Activated CD8-positive, alpha-beta memory T cell treated with anti-CD3 and anti-CD28 coated beads, Interleukin-2, amount 10 ng/mL, durations not matched to agents 7 days and 5 days (primary cell): ENCODE data around the gene KIF6. TPM values are rescaled to one million over a fixed set of nuclear protein-coding genes. Genes with fewer than 3 reads are reported as not detected.

Experiments used
- ATAC-seq: fragments of 150-1000 bp; cut with Tn5 transposase; one replicate; pipeline ENCODE4 v1.10.0; 2021; ENCODE audit warnings: moderate library complexity
- CTCF ChIA-PET: fragments of 350-600 bp; sonication (Branson Sonifier 250); formaldehyde crosslinking; loops from one replicate; lab custom pipeline; 2021; ENCODE audit warnings: antibody characterized with exemption; lab: Charles Lee
- DNase-seq: peaks from one replicate; pipeline ENCODE4 v3.0.0-alpha.2; 2020
- H3K27ac Mint-ChIP-seq: one replicate; pipeline ENCODE4 v1.8.0; 2021; ENCODE audit warnings: mild to moderate bottlenecking, mixed read lengths
- H3K27me3 Mint-ChIP-seq: one replicate; pipeline ENCODE4 v1.8.0; 2021; ENCODE audit warnings: mixed read lengths
- H3K36me3 Mint-ChIP-seq: one replicate; pipeline ENCODE4 v1.8.0; 2021; ENCODE audit warnings: mild to moderate bottlenecking, mixed read lengths
- H3K4me1 Mint-ChIP-seq: one replicate; pipeline ENCODE4 v1.8.0; 2021; ENCODE audit warnings: mixed read lengths
- H3K4me3 Mint-ChIP-seq: one replicate; pipeline ENCODE4 v1.8.0; 2021; ENCODE audit warnings: mild to moderate bottlenecking, moderate library complexity, mixed read lengths
- H3K9me3 Mint-ChIP-seq: one replicate; pipeline ENCODE4 v1.8.0; 2022; ENCODE audit warnings: low read depth, mixed read lengths
- total RNA-seq, 2 experiments: library from RNA; stranded (reverse); gene quantifications; one replicate each; pipeline ENCODE4 v1.2.3, GENCODE V29; 2021

The KIF6 gene
- total RNA-seq, 2 experiments from 2014 or later, result not detected

GRCh38 chr6:39441301-39441700 is 283.9 kb downstream of the KIF6 start:
- Mint-ChIP-seq H3K36me3 (no peaks in the 10 kb centered on the region), H3K4me1 (no peaks in the 10 kb centered on the region), H3K9me3 (no peaks in the 10 kb centered on the region), H3K27ac (no peak overlapping the region), H3K4me3 (no peak overlapping the region), H3K27me3 (peaks cover 13% of the 10 kb centered on the region)
- no peak for ATAC-seq
- CTCF ChIA-PET, result no interaction called here
- DNase-seq, result no peak

GRCh38 chr6:39440039-39440426 is 285.2 kb downstream of the KIF6 start:
- DNase-seq (no peak), ATAC-seq (no peak)
- no peak overlapping the region for H3K27ac Mint-ChIP-seq
- CTCF ChIA-PET, result no interaction called here
- H3K9me3 Mint-ChIP-seq, result no peaks in the 10 kb centered on the region
- no peak overlapping the region for H3K4me3 Mint-ChIP-seq
- no peaks in the 10 kb centered on the region for H3K36me3 Mint-ChIP-seq
- H3K4me1 Mint-ChIP-seq, result no peaks in the 10 kb centered on the region
- H3K27me3 Mint-ChIP-seq, result peaks cover 16% of the 10 kb centered on the region

- CTCF ChIA-PET, result no interaction called here
- no peak for ATAC-seq
- Mint-ChIP-seq H3K27ac (no peak overlapping the region), H3K9me3 (no peaks in the 10 kb centered on the region), H3K4me1 (no peaks in the 10 kb centered on the region), H3K36me3 (no peaks in the 10 kb centered on the region), H3K27me3 (peaks cover 11% of the 10 kb centered on the region), H3K4me3 (no peak overlapping the region)
- no peak for DNase-seq
These were observed 285.7 kb downstream of the KIF6 start for GRCh38 chr6:39439342-39440038.

GRCh38 chr6:39433630-39434029 is 291.6 kb downstream of the KIF6 start:
- ATAC-seq, result no peak
- Mint-ChIP-seq H3K27me3 (peaks cover 9% of the 10 kb centered on the region), H3K9me3 (no peaks in the 10 kb centered on the region), H3K27ac (no peak overlapping the region), H3K4me3 (no peak overlapping the region), H3K36me3 (no peaks in the 10 kb centered on the region), H3K4me1 (peaks cover 2% of the 10 kb centered on the region)
- no peak for DNase-seq
- CTCF ChIA-PET, result no interaction called here

- Mint-ChIP-seq H3K4me3 (no peak overlapping the region), H3K36me3 (no peaks in the 10 kb centered on the region), H3K4me1 (peaks cover 2% of the 10 kb centered on the region), H3K27me3 (peaks cover 11% of the 10 kb centered on the region), H3K9me3 (no peaks in the 10 kb centered on the region), H3K27ac (no peak overlapping the region)
- no peak for ATAC-seq
- no peak for DNase-seq
- CTCF ChIA-PET, result no interaction called here
These were observed 292.7 kb downstream of the KIF6 start for GRCh38 chr6:39432330-39433025.

- H3K4me1 Mint-ChIP-seq, result peaks cover 2% of the 10 kb centered on the region
- H3K36me3 Mint-ChIP-seq, result no peaks in the 10 kb centered on the region
- H3K9me3 Mint-ChIP-seq, result no peaks in the 10 kb centered on the region
- CTCF ChIA-PET, result no interaction called here
- DNase-seq (no peak), ATAC-seq (no peak)
- H3K27me3 Mint-ChIP-seq, result peaks cover 5% of the 10 kb centered on the region
- H3K27ac Mint-ChIP-seq, result no peak overlapping the region
- H3K4me3 Mint-ChIP-seq, result no peak overlapping the region
These were observed 294.2 kb downstream of the KIF6 start for GRCh38 chr6:39430871-39431523.

GRCh38 chr6:39430446-39430845 is 294.8 kb downstream of the KIF6 start:
- H3K27me3 Mint-ChIP-seq, result peaks cover 5% of the 10 kb centered on the region
- CTCF ChIA-PET, result no interaction called here

GRCh38 chr6:39428816-39429215 is 296.4 kb downstream of the KIF6 start:
- ATAC-seq, result no peak
- H3K4me3 Mint-ChIP-seq, result no peak overlapping the region
- no peak overlapping the region for H3K27ac Mint-ChIP-seq
- CTCF ChIA-PET, result no interaction called here
- H3K4me1 Mint-ChIP-seq, result peaks cover 2% of the 10 kb centered on the region
- DNase-seq, result no peak
- no peaks in the 10 kb centered on the region for H3K36me3 Mint-ChIP-seq
- no peaks in the 10 kb centered on the region for H3K9me3 Mint-ChIP-seq
- peaks cover 5% of the 10 kb centered on the region for H3K27me3 Mint-ChIP-seq

More at GRCh38 chr6:39430446-39430845, 294.8 kb downstream of the KIF6 start:
- Mint-ChIP-seq H3K27ac (no peak overlapping the region), H3K9me3 (no peaks in the 10 kb centered on the region), H3K36me3 (no peaks in the 10 kb centered on the region), H3K4me1 (peaks cover 2% of the 10 kb centered on the region), H3K4me3 (no peak overlapping the region)
- ATAC-seq, result no peak
- no peak for DNase-seq

GRCh38 chr6:39428152-39428551 is 297.1 kb downstream of the KIF6 start:
- DNase-seq, result no peak
- CTCF ChIA-PET, result no interaction called here
- no peaks in the 10 kb centered on the region for H3K36me3 Mint-ChIP-seq
- no peak overlapping the region for H3K4me3 Mint-ChIP-seq
- peaks cover 5% of the 10 kb centered on the region for H3K27me3 Mint-ChIP-seq
- ATAC-seq, result no peak
- no peaks in the 10 kb centered on the region for H3K9me3 Mint-ChIP-seq
- H3K27ac Mint-ChIP-seq, result no peak overlapping the region
- peaks cover 2% of the 10 kb centered on the region for H3K4me1 Mint-ChIP-seq

- CTCF ChIA-PET, result no interaction called here
- no peaks in the 10 kb centered on the region for H3K36me3 Mint-ChIP-seq
These were observed 299.1 kb downstream of the KIF6 start for GRCh38 chr6:39426073-39426456.

GRCh38 chr6:39425346-39426072 is 299.7 kb downstream of the KIF6 start:
- H3K4me1 Mint-ChIP-seq, result no peaks in the 10 kb centered on the region
- H3K27me3 Mint-ChIP-seq, result peaks cover 5% of the 10 kb centered on the region
- no peak for ATAC-seq
- no peak for DNase-seq
- H3K9me3 Mint-ChIP-seq, result no peaks in the 10 kb centered on the region
- CTCF ChIA-PET, result no interaction called here
- H3K36me3 Mint-ChIP-seq, result no peaks in the 10 kb centered on the region
- H3K27ac Mint-ChIP-seq, result no peak overlapping the region
- H3K4me3 Mint-ChIP-seq, result no peak overlapping the region

More at GRCh38 chr6:39426073-39426456, 299.1 kb downstream of the KIF6 start:
- no peak overlapping the region for H3K4me3 Mint-ChIP-seq
- H3K27ac Mint-ChIP-seq, result no peak overlapping the region
- no peaks in the 10 kb centered on the region for H3K4me1 Mint-ChIP-seq
- H3K27me3 Mint-ChIP-seq, result peaks cover 5% of the 10 kb centered on the region
- no peak for DNase-seq
- ATAC-seq, result no peak
- H3K9me3 Mint-ChIP-seq, result no peaks in the 10 kb centered on the region

- H3K27ac Mint-ChIP-seq, result no peak overlapping the region
- CTCF ChIA-PET, result no interaction called here
- DNase-seq (no peak), ATAC-seq (no peak)
- H3K4me3 Mint-ChIP-seq, result no peak overlapping the region
- H3K27me3 Mint-ChIP-seq, result peaks cover 5% of the 10 kb centered on the region
- no peaks in the 10 kb centered on the region for H3K4me1 Mint-ChIP-seq
- no peaks in the 10 kb centered on the region for H3K36me3 Mint-ChIP-seq
- no peaks in the 10 kb centered on the region for H3K9me3 Mint-ChIP-seq
These were observed 300.4 kb downstream of the KIF6 start for GRCh38 chr6:39424831-39425230.

- no peaks in the 10 kb centered on the region for H3K36me3 Mint-ChIP-seq
- H3K4me3 Mint-ChIP-seq, result no peak overlapping the region
- no peaks in the 10 kb centered on the region for H3K4me1 Mint-ChIP-seq
- no peak for DNase-seq
- no peak for ATAC-seq
- CTCF ChIA-PET, result no interaction called here
- no peaks in the 10 kb centered on the region for H3K9me3 Mint-ChIP-seq
- H3K27me3 Mint-ChIP-seq, result peaks cover 7% of the 10 kb centered on the region
- no peak overlapping the region for H3K27ac Mint-ChIP-seq
These were observed 303.0 kb downstream of the KIF6 start for GRCh38 chr6:39422238-39422637.
